ENCODE results near the gene COA1. TPM values are rescaled to one million over a fixed set of nuclear protein-coding genes. Genes with fewer than 3 reads are reported as not detected.
"Not testable (repeated sequence)": the region's sequence is repeated elsewhere in the genome, so short reads cannot be mapped to it uniquely, and the experiment has no call there.

The COA1 gene
- total RNA-seq, 4 donors from 2014 or later: 35.3 to 775 (median 40.0) TPM

GRCh38 chr7:43694399-43694748 lies 34.9 kb downstream of the COA1 start:
- Histone ChIP-seq H3K36me3 (no peaks in the 10 kb centered on the region), H3K4me3 (no peak overlapping the region), H3K9me3 (no peaks in the 10 kb centered on the region), H3K27me3 (no peaks in the 10 kb centered on the region), H3K4me1 (peaks cover 5% of the 10 kb centered on the region), H3K27ac (no peak overlapping the region)
- WGBS: 97% methylated on average over 2 of the region's 2 CpGs
- TF ChIP-seq POLR2A (IDR thresholded peaks at IDR 0.05) (no peak), EP300 (IDR thresholded peaks at IDR 0.05) (no peak)
- TF ChIP-seq, protein P1, sequence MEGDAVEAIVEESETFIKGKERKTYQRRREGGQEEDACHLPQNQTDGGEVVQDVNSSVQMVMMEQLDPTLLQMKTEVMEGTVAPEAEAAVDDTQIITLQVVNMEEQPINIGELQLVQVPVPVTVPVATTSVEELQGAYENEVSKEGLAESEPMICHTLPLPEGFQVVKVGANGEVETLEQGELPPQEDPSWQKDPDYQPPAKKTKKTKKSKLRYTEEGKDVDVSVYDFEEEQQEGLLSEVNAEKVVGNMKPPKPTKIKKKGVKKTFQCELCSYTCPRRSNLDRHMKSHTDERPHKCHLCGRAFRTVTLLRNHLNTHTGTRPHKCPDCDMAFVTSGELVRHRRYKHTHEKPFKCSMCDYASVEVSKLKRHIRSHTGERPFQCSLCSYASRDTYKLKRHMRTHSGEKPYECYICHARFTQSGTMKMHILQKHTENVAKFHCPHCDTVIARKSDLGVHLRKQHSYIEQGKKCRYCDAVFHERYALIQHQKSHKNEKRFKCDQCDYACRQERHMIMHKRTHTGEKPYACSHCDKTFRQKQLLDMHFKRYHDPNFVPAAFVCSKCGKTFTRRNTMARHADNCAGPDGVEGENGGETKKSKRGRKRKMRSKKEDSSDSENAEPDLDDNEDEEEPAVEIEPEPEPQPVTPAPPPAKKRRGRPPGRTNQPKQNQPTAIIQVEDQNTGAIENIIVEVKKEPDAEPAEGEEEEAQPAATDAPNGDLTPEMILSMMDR (IDR thresholded peaks at IDR 0.05): no peak
- DNase-seq (ENCODE audit: low spot score in 2 of 2): no peak

GRCh38 chr7:43693687-43694398 lies 35.5 kb downstream of the COA1 start:
- Histone ChIP-seq H3K27ac (no peak overlapping the region), H3K27me3 (no peaks in the 10 kb centered on the region), H3K9me3 (no peaks in the 10 kb centered on the region), H3K36me3 (no peaks in the 10 kb centered on the region), H3K4me1 (peaks cover 5% of the 10 kb centered on the region), H3K4me3 (no peak overlapping the region)
- DNase-seq (ENCODE audit: low spot score in 2 of 2): no peak
- TF ChIP-seq POLR2AphosphoS5 (IDR thresholded peaks at IDR 0.05): no peak
- TF ChIP-seq POLR2A (IDR thresholded peaks at IDR 0.05): no peak
- no peak for TF ChIP-seq EP300 (IDR thresholded peaks at IDR 0.05)
- TF ChIP-seq, protein P1 (IDR thresholded peaks at IDR 0.05): no peak
- 95% methylated on average over 4 of the region's 4 CpGs for WGBS

GRCh38 chr7:43692582-43693373 lies 36.5 kb downstream of the COA1 start:
- peaks cover 5% of the 10 kb centered on the region for H3K4me1 ChIP-seq
- H3K36me3 ChIP-seq: no peaks in the 10 kb centered on the region
- no peaks in the 10 kb centered on the region for H3K27me3 ChIP-seq
- H3K27ac ChIP-seq: no peak overlapping the region
- DNase-seq (ENCODE audit: low spot score in 2 of 2): no peak
- no peaks in the 10 kb centered on the region for H3K9me3 ChIP-seq
- TF ChIP-seq, protein P1 (IDR thresholded peaks at IDR 0.05): no peak
- TF ChIP-seq POLR2A (IDR thresholded peaks at IDR 0.05): no peak
- TF ChIP-seq POLR2AphosphoS5 (IDR thresholded peaks at IDR 0.05): no peak
- TF ChIP-seq EP300 (IDR thresholded peaks at IDR 0.05): no peak
- no peak overlapping the region for H3K4me3 ChIP-seq
- WGBS: 43% methylated on average over 2 of the region's 2 CpGs

DNA sequence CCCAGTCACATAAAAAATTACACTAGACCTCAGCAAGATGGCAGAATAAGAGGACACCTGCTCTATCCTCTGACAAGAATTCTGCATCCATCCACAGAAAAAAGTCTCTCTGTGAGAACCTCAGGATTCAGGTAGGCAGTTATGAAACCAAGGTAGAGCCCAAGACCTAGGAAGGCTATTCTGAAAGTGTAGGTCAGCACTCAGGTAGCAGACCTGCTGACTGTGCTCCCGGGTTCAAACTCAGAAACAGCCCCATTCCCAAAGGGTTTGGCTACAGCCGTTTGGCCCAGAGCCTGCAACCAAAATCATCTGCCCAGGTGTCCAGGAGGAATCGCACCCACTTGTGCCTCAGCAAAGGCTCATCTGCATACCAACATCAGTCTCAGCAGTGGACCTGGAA lies 37.7 kb downstream of the COA1 start:
- peaks cover 5% of the 10 kb centered on the region for H3K4me1 ChIP-seq
- DNase-seq (ENCODE audit: low spot score in 2 of 2): no peak
- H3K4me3 ChIP-seq: no peak overlapping the region
- WGBS: 84% methylated on average over 3 of the region's 3 CpGs
- H3K27me3 ChIP-seq: no peaks in the 10 kb centered on the region
- no peaks in the 10 kb centered on the region for H3K36me3 ChIP-seq
- H3K27ac ChIP-seq: no peak overlapping the region
- TF ChIP-seq POLR2AphosphoS5 (IDR thresholded peaks at IDR 0.05) (no peak), EP300 (IDR thresholded peaks at IDR 0.05) (no peak), POLR2A (IDR thresholded peaks at IDR 0.05) (no peak)
- TF ChIP-seq, protein P1 (IDR thresholded peaks at IDR 0.05): no peak
- H3K9me3 ChIP-seq: no peaks in the 10 kb centered on the region

GRCh38 chr7:43689115-43689514 lies 40.2 kb downstream of the COA1 start:
- DNase-seq (ENCODE audit: low spot score in 2 of 2): no peak
- Histone ChIP-seq H3K4me1 (peaks cover 5% of the 10 kb centered on the region), H3K4me3 (no peak overlapping the region), H3K27ac (no peak overlapping the region), H3K9me3 (no peaks in the 10 kb centered on the region), H3K27me3 (no peaks in the 10 kb centered on the region), H3K36me3 (no peaks in the 10 kb centered on the region)
- TF ChIP-seq EP300 (IDR thresholded peaks at IDR 0.05) (no peak), POLR2AphosphoS5 (IDR thresholded peaks at IDR 0.05) (no peak), POLR2A (IDR thresholded peaks at IDR 0.05) (no peak)
- TF ChIP-seq, protein P1 (IDR thresholded peaks at IDR 0.05): no peak
- 100% methylated on average over 1 of the region's 1 CpG for WGBS

- H3K27me3 ChIP-seq; H3K36me3 ChIP-seq; DNase-seq (ENCODE audit: low spot score in 2 of 2); H3K4me1 ChIP-seq; H3K27ac ChIP-seq; H3K4me3 ChIP-seq; H3K9me3 ChIP-seq: not testable (repeated sequence)
- 94% methylated on average over 4 of the region's 4 CpGs for WGBS
Observed at GRCh38 chr7:43687866-43688265, 41.5 kb downstream of the COA1 start.
